Upper lobe of right lung (tissue), 1 donor: ENCODE measurements around the gene CRYBA1. TPM values are rescaled to one million over a fixed set of nuclear protein-coding genes. Genes with fewer than 3 reads are reported as not detected.
A peak's percentile ranks its signal among the peaks of the same experiment; 100 is the strongest.

Experiments used
- ATAC-seq: fragments of 200-7000 bp; cut with Tn5 transposase; one replicate; pipeline ENCODE4 v1.9.1; 2020; ENCODE audit warnings: mild to moderate bottlenecking, moderate library complexity
- DNase-seq: peaks from one replicate; pipeline ENCODE4 v3.0.0-alpha.2; 2020
- H3K27ac ChIP-seq: fragments of 200-600 bp; one replicate; pipeline ENCODE4 v1.8.0; 2022
- H3K27me3 ChIP-seq: fragments of 200-600 bp; one replicate; pipeline ENCODE4 v1.8.0; 2022; ENCODE audit warnings: mild to moderate bottlenecking
- H3K36me3 ChIP-seq: fragments of 200-600 bp; one replicate; pipeline ENCODE4 v1.8.0; 2022
- H3K4me1 ChIP-seq: fragments of 200-600 bp; one replicate; pipeline ENCODE4 v1.8.0; 2022
- H3K4me3 ChIP-seq: fragments of 200-600 bp; one replicate; pipeline ENCODE4 v1.8.0; 2022; ENCODE audit warnings: mild to moderate bottlenecking
- H3K9me3 ChIP-seq: fragments of 200-600 bp; one replicate; pipeline ENCODE4 v1.8.0; 2022
- intact Hi-C: fragments of 100-400 bp; cut with DNase I; formaldehyde crosslinking; loops from one replicate; pipeline ENCODE4 v1.11.0; 2022
- total RNA-seq: library from RNA; stranded (reverse); fragmentation: NEBNext Ultra II Directional; extraction: Animal tissue kit (Norgen Biotek cat#: 25700); gene quantifications from one replicate; pipeline ENCODE4 v1.2.1, GENCODE V29; 2021
- TF ChIP-seq, protein P1 (sequence below): fragments of 200-600 bp; IDR thresholded peaks from one replicate; pipeline ENCODE4 v1.8.0; 2022; ENCODE audit warnings: antibody characterized with exemption
- donor health status: DM: no; HTN: yes; CAD: no; lungs with severe emphysema.

The CRYBA1 gene
- total RNA-seq, 1 donor from 2014 or later, result not detected

DNA sequence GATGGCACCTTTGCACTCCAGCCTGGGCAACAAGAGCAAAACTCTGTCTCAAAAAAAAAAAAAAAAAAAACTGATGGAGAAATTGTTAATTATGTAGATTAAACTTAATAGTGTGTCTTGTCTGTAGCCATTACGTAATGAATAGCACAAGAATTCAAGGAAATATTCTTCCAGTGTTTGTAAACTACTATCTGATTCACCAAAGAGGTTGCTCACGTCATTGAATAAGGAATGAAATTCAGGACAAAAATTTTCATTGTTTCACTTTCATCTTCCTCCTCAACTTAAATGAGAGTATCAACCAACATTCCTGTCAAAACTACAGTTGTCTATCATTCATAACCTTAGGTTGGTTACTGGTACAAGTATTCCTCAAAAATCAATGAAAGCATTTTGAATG is 35.8 kb upstream of the CRYBA1 start:
- Histone ChIP-seq H3K4me1 (no peaks in the 10 kb centered on the region), H3K27me3 (no peaks in the 10 kb centered on the region), H3K27ac (no peak overlapping the region), H3K4me3 (no peak overlapping the region), H3K36me3 (no peaks in the 10 kb centered on the region), H3K9me3 (no peaks in the 10 kb centered on the region)
- ATAC-seq (no peak), DNase-seq (no peak)
- TF ChIP-seq, protein P1, sequence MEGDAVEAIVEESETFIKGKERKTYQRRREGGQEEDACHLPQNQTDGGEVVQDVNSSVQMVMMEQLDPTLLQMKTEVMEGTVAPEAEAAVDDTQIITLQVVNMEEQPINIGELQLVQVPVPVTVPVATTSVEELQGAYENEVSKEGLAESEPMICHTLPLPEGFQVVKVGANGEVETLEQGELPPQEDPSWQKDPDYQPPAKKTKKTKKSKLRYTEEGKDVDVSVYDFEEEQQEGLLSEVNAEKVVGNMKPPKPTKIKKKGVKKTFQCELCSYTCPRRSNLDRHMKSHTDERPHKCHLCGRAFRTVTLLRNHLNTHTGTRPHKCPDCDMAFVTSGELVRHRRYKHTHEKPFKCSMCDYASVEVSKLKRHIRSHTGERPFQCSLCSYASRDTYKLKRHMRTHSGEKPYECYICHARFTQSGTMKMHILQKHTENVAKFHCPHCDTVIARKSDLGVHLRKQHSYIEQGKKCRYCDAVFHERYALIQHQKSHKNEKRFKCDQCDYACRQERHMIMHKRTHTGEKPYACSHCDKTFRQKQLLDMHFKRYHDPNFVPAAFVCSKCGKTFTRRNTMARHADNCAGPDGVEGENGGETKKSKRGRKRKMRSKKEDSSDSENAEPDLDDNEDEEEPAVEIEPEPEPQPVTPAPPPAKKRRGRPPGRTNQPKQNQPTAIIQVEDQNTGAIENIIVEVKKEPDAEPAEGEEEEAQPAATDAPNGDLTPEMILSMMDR, result no peak
- intact Hi-C loops, result no loop called here

- no peak overlapping the region for H3K4me3 ChIP-seq
- H3K36me3 ChIP-seq, result no peaks in the 10 kb centered on the region
- no peaks in the 10 kb centered on the region for H3K27me3 ChIP-seq
- no peak for ATAC-seq
- H3K27ac ChIP-seq, result no peak overlapping the region
- H3K9me3 ChIP-seq, result no peaks in the 10 kb centered on the region
- TF ChIP-seq, protein P1, result no peak
- no peak for DNase-seq
- no peaks in the 10 kb centered on the region for H3K4me1 ChIP-seq
- intact Hi-C loops, result no loop called here
These were observed 34.5 kb upstream of the CRYBA1 start for GRCh38 chr17:29212094-29212631.

GRCh38 chr17:29212681-29213121 is 34.0 kb upstream of the CRYBA1 start:
- Histone ChIP-seq H3K4me3 (no peak overlapping the region), H3K27ac (no peak overlapping the region), H3K27me3 (no peaks in the 10 kb centered on the region), H3K4me1 (no peaks in the 10 kb centered on the region), H3K36me3 (no peaks in the 10 kb centered on the region), H3K9me3 (no peaks in the 10 kb centered on the region)
- ATAC-seq (no peak), DNase-seq (no peak)
- TF ChIP-seq, protein P1, result no peak
- intact Hi-C loops, result no loop called here

DNA sequence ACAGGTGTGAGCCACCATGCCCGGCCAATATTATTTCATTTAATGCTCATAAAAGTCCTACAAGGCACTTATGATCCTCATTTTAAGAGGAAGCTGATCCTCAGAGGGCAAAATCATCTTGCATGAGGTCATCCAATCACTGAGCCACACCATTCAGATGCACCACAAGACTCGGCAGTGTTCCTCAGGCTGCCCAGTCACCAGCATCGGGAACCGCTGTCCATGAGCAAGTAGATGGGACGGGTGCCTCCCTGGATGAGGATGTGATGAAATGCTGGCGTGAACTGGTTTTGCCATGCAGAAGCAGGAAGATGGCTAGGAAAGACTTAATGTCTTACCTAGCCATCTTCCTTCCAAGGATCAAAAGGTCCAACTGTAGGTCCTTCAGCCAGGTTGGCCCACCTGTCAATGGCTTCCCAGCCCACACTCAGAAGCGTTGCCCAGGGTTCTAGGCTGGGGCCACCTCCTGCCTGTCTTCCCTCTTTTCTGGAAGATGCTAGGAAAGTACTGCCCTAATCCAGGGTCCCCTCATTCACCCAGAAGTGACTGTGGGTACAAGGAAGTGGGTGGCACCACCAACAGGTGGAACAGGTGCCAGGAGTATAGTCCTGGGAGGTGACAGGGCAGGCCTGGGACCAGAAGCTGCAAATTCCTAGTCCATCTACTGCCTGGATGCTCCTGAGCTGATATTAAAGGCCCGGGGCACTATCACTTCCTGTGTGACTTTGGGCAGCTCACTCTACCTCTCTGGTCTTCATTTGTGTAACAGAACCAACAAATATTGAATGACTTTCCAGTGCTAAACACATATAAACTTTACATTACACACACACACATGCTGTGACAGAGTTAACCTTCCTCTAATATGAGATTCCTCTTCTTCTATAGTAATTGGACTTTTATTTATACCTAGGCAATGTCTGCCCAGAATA is 32.2 kb upstream of the CRYBA1 start:
- ATAC-seq (peak; percentile 82), DNase-seq (no peak)
- Histone ChIP-seq H3K4me1 (peaks cover 4% of the 10 kb centered on the region), H3K27me3 (no peaks in the 10 kb centered on the region), H3K36me3 (no peaks in the 10 kb centered on the region), H3K27ac (no peak overlapping the region), H3K4me3 (no peak overlapping the region), H3K9me3 (no peaks in the 10 kb centered on the region)
- TF ChIP-seq, protein P1, result no peak
- intact Hi-C loops, result loop anchor here (5.0 kb wide), 1 partner anchor 67 kb away; no protein-coding TSS in a partner anchor

GRCh38 chr17:29215174-29215573 is 31.5 kb upstream of the CRYBA1 start:
- Histone ChIP-seq H3K4me1 (peaks cover 6% of the 10 kb centered on the region), H3K4me3 (no peak overlapping the region), H3K27ac (no peak overlapping the region), H3K36me3 (no peaks in the 10 kb centered on the region), H3K27me3 (no peaks in the 10 kb centered on the region), H3K9me3 (no peaks in the 10 kb centered on the region)
- TF ChIP-seq, protein P1, result no peak
- DNase-seq (no peak), ATAC-seq (no peak)
- intact Hi-C loops, result loop anchor here (5.0 kb wide), 1 partner anchor 68 kb away; no protein-coding TSS in a partner anchor
